Sigmoid colon (tissue), 4 donors: ENCODE results near the gene DNAH7.

Experiments used
- CTCF ChIP-seq, 4 experiments: fragments of 450-650 bp in 3 of 4; fragments of 200-600 bp in 1 of 4; IDR thresholded peaks; one replicate each; pipeline ENCODE4 v1.5.1; 2016 to 2019; ENCODE audit warnings: antibody characterized with exemption in 4 of 4, mild to moderate bottlenecking in 3 of 4, moderate library complexity in 2 of 4
- POLR2A ChIP-seq, 2 donors: fragments of 450-650 bp; IDR thresholded peaks; one replicate each; pipeline ENCODE4 v1.6.1; 2016; ENCODE audit warnings: antibody characterized with exemption in 2 of 2, mild to moderate bottlenecking in 2 of 2, moderate library complexity in 2 of 2
- POLR2AphosphoS5 ChIP-seq, 4 donors: sonication (generic); formaldehyde crosslinking; IDR thresholded peaks; one replicate each; pipeline ENCODE4 v1.6.1; 2017; ENCODE audit warnings: antibody characterized with exemption in 4 of 4

GRCh38 chr2:195959341-195959740, 109.3 kb downstream of the DNAH7 start:
- TF ChIP-seq CTCF (IDR thresholded peaks at IDR 0.05) (no peak), POLR2A (IDR thresholded peaks at IDR 0.05) (no peak), POLR2AphosphoS5 (IDR thresholded peaks at IDR 0.05) (no peak)
